GM21786 (cell line): ENCODE measurements around the gene HOOK1.
"Not testable (repeated sequence)": the region's sequence is repeated elsewhere in the genome, so short reads cannot be mapped to it uniquely, and the experiment has no call there.

Source experiments
- ATAC-seq: cut with Tn5 transposase; IDR thresholded peaks from one replicate; pipeline ENCODE4 v1.9.1; 2021; ENCODE audit not compliant: unreplicated experiment

The HOOK1 gene

DNA sequence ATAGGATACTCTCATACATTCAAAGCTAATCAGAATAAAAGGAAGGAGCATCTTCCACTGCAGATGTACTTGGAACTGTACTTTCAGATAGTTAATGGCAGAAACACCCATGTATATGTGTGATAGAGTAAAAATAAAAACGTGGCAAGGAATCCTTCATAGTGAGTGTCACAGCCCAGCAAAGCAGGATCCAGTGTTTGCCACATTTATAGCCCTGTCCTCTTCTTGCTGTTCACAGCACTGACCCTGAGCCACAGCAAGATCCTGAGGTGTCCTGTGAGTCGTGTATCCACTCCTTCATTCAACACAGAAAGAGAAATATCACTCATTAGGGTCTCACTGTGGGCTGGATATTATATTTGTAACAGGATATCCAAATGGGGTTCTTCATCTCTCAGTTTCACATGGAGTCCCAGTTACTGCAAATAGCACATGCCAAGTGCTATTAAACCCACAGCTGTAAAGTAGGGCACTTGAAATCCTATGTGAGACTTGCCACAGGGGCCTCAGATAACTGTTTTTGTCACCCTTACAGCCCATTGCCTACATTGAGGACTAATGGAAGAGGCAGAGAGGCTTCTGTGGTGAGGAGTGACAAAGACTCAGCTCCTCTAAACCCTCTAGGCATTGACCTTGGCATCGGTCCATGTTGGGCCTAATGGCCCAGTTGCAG is 70.5 kb downstream of the HOOK1 start:
- ATAC-seq, result no peak

DNA sequence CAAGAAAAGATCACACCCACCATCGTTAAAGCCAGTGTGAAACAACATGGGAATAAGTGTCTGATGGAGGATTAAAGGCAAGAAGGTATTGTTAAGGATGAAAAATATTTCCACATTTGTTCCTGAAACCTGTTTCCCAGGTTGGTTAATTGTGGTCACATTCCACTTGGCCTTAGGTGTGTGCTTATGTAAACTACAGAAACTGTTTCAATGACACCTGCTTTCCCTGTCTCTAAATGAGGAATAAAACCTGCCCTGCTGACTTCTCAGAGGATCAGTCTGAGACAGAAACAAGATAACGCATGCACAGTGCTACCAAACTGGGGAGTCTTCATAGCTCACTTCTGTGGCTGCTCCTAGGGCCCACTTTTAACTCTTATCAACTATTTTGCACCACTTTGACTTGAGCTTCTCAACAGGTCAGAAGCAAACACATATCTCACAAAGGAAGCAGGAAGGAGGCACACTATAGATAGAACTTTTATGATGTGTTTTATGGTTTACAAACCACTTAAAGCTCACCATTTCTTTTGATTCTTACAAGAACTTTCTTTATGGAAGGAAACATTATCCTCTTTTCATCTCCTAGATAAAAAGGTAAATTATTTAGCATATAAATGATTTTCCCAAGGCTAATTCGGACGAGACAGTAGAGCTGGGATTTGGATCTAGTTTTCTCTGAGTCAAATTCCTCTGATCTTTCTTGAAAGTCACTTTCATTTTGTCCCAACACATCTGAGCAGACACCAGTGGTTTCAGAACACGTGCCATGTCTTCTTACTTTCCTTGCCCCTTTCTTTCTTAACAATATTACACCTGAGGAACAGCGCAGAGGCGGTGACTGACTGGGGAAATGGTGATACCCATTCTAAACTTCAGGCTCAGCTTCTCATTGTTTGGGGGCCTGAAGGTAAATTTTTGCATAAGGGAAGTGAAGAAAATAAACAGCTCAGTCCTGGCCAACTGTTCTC is 78.4 kb downstream of the HOOK1 start:
- no peak for ATAC-seq

DNA sequence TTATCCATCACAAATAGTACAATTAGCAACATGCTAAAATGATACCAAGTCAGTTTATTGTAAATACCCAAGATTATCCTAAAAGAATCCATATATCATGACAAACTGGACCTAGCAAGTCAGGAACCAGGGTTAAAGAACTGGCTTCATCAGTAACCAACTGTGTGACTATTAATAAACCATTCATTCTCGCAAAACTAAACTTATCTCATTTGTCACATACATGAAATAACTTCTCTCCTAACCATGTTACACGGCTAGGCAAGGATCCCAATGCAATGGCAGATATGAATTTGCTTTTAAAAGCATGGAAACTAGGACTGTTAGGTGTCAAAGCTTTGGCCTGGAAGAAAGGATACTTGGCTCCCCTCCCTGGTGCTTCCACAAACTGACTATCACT is 82.4 kb downstream of the HOOK1 start:
- ATAC-seq, result no peak

DNA sequence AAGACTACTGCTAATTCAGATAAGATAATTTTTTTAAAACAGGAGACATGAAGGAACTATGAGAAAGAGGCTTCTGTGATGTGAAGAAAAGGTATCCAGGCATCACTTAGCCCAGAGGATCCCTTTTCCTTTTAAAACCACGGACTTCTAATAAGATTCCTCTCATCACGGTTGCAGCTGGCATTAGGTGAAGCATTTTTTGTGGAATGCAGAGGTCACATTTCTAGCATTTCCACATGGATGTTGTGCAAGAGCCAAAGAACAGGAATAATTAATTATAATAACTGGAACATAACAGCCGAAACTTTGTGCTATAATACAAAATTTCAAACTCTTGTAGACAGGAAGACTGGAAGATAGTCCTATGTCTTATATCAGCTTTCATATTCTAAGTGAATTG is 84.2 kb downstream of the HOOK1 start:
- ATAC-seq, result no peak

DNA sequence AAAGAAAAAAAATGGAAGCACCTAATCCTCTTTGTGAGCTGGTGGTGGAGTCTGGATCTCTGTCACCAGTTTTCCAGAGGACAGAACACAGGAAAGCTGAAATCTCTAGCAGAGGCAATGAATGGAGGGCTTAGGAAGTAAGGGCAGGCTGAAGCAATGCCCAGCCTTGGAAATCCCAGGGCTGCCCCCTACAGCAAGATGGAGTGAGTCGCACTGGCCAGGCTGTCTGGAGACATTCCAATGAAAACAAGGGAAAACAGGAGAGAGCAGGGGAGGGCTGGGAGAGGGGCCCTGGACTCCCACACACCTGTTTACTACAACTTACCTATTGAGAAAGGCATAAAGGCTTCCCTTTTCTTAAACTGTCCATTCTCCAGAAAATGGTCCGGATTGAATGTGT is 85.9 kb downstream of the HOOK1 start:
- no peak for ATAC-seq

DNA sequence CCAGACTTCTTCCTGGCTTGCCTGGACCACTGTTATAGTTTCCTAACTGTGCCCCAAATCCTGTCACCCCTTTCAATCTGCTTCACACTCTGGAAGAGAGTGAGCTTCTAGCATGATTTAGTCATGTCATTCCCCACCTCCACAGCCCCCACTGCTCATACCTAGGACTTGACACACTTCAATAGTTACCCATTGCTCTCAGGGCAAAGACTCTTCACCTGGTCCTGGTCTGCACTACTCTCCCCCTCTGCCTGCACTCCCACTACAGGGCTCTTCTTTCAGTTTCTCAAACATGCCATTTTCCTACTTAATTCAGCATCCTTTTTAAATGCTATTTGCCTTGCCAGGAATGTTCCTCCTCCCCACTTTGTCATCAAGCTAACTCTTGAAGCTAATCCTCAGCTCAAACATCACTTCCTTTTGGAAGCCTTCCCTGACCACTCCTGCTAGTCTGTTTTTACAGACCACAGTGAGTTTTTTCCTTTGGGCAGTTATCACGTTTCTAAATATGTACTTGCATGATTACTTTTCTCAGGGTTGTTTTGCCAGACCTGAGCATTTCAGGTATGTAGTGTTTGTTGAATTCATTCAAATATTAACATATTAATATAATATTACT is 87.1 kb downstream of the HOOK1 start:
- no peak for ATAC-seq

DNA sequence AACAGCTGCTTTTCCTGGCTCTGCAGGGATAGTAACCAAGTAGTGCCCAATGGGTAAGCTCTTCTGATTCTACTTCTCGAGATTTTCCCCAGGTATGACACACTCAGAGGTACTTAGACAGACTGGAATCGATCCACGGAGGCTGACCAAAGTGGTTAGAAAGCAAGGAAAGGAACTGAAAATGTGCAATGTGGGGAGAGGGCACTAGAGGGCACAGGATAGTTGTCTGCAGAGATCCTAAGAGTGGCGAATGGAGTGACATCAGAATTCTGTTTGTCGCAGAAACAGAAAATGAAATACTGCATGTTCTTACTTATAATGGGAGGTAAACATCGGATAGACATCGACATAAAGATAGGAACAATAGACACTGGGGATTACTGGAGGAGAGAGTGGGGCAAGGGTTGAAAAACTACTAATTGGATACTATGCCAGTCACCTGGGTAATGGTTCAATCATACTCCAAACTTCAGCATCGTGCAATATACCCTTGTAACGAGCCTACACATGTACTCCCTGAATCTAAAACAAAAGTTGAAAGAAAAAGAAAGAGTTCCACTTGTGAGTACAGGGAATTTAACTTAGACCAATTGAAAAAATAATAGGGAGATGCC is 88.5 kb downstream of the HOOK1 start:
- peak; percentile 94 for ATAC-seq

DNA sequence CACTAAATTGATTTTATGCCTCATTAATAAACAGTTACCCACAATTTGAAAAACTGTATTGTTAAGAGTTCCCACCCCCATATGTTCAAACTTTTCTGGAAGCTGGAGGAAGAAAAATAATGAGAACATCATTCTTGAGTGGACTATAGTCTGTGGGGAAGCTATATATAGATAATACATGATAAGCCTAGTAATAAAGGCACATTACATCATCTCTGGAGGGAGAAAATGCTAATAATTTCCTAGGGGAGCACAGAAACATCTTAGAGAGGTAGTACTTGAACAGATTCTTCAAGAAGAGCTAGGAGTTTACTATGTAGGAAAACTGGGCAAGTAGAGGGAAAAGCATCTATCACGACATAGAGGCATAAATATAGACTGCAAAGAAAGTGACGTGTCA is 92.2 kb downstream of the HOOK1 start:
- ATAC-seq, result no peak

DNA sequence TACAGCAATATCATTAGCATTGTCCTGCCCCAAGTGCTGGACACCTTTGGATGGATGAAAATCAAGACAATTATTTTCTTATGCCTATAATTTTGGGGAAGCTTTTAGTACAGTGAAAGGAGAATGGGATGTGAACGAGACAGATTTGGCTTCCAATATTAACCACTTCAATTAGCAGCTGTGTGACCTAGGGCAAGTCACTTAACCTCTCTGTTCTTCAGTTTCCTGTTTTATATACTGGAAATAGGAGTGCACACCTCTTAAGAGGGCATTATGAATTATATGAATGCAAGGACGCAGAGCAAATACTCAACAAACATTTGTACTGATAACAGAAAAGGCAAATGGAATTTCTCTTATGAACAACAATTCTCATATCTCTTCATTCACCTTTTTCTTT is 93.3 kb downstream of the HOOK1 start:
- no peak for ATAC-seq

DNA sequence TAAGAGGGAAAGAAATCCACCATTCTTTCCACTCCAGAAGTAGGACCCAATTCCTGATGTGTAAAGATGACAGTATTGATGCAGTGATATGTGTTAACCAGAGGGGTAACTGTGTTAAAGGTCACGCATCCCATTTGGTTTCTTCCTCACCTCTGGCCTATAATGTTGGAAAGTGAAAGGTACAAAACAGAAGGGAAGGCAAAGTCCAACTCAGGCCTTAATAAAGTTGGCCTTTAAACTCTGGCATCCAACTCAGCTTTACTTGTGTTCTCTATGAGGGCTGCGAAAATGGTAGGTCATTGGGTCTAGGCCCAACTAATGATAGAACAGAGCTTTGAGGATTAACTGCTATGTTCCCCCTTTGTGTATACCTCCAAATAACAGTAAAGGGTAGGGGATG is 93.9 kb downstream of the HOOK1 start:
- no peak for ATAC-seq

DNA sequence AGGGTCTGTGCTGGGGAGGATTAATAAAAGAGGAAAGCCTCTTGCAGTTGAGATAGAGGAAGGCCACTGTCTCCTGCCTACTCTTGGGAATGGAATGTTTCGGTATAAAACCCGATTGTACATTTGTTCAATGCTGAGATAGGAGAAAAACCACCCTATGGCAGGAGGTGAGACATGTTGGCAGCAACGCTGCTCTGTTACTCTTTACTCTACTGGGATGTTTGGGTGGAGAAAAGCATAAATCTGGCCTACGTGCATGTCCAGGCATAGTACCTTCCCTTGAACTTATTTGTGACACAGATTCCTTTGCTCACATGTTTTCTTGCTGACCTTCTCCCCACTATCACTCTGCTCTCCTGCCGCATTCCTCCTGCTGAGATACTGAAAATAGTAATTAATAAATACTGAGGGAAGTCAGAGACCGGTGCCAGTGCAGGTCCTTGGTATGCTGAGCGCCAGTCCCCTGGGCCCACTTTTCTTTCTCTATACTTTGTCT is 100.1 kb downstream of the HOOK1 start:
- not testable (repeated sequence) for ATAC-seq

DNA sequence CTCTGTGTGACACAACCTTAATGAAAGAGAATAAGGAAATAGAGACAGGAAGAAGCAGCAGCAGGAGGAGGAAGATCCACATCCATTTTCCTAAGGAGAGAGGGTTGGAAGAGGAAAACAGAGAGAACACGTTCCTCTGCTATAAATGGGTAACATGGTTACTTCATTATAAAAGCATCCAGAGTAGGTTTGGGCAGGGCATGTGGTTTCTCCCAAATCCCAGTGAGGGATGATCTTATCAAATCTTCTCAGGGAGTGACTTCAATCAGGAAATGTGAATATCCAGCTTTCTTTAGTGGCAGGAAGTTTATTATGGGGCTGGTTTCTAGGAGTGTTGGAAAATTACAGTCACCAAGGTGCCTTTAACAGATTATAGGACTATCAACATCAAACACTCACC is 100.8 kb downstream of the HOOK1 start:
- ATAC-seq, result no peak

DNA sequence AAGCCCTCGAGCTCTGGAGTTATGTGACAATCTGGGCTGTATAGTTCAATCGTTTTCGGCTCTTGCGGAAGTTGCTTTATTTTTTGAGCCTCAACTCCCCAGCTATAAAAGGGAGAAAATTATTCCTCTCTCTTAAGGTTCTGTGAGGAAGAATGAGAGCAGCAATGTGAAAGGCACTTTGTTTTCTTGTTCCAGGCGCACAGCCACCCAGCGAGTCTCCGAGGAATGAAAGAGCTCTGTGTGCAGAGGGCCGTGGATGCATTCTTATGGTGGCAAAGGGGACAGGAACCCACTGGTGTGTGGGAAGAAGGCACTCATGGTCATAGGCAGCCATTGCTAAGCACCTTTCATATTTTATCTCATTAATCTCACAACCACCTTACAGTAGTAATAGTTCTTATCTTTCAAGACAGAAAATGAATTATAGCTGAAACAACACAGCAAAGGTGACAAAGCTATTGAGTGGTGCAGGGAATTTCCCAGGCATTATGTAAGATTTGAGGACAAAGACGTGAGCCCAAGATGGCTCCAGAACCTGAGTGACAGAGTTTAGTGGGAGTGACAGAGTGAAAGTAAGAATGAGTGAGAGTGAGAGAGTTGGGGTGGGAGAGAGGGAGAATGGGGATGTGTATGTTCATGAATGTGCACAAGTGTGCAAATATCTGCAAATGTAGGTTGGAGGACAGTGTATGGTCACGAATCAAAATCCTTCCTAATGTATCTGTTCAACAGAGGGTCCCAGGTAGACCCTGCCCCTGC is 102.5 kb downstream of the HOOK1 start:
- ATAC-seq, result no peak

DNA sequence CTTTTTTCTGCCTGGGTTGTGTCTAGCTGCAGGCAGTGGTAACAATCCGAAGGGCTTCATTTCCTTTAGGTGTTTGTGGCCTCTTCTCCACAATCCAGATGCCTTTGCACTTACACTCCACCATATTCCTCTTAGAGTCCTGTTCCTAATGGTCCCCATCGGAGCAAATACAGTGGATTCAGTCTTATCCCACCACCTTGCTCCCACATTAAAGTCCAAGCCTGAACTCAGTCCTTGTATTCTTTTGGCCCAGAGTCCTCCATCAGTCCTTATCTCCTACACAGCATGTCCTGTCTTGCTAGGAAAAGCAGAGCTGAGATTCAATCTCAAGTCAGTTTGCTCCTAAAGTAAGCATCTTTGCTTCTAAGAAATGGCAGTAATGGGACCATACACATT is 103.0 kb downstream of the HOOK1 start:
- no peak for ATAC-seq

DNA sequence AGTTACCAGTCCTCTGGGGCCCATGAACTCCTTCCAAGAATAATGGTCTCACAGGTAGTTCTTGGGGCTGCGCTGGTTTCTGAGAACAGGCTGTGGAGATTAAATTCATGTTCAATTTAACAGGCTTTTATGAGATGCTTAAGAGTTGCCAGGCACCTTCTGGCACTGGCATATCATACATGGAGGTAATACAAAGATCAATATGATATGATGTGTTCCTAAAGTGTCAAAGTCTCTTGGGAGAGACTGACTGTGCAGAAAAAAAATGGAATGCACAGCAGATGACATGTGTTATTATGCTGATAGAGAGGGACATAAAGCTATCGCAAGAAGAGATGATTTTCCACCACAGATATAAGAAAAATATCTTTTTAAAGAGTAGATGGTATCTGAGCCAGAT is 105.0 kb downstream of the HOOK1 start:
- no peak for ATAC-seq

DNA sequence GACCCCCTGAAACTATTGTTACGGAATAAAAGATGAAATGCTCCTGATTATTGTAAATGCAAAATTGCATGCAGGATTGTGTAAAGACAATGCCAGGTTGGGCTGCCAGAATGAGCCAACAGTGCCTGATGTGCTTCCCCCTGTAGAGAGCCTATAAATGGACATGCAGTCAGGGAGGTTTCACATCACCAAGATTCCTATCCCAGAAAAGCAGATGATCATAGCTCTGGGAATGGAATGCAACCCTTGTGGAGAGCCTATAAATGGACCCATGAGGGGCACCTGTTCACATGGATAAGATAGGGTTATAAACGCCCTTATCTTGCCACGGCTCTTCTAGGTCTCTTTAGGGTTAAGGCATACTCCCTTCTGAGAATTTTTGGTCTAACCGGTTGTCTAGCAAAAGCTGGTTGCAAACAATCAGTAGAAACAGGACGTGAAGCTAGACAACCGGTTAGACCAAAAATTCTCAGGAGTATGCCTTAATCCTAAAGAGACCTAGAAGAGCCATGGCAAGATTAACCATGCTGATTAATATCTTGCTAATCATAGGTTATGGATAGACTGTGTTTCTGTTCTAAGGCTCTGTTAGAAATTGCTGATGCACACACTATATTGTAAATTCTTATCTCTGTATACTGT is 106.6 kb downstream of the HOOK1 start:
- not testable (repeated sequence) for ATAC-seq

DNA sequence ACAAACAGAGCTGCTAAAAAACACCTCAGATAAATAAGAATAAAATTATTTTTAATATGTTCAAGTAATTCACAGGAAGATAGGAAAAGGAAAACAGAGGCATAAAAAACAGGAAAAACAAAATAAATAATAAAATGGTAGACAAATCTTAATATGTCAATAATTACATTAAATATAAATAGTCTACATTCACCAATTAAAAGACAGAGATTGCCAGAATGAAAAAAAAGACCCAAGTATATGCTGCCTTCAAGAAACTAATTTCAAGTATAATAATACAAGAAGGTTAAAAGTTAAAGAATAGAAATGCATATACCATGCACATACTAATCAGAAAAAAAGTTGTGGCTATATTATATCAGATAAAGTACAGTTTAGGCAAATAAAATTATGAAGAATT is 109.9 kb downstream of the HOOK1 start:
- no peak for ATAC-seq
